CD4-positive, CD25-positive, alpha-beta regulatory T cell (primary cell): ENCODE measurements around the gene MRPL48. TPM values are rescaled to one million over a fixed set of nuclear protein-coding genes. Genes with fewer than 3 reads are reported as not detected.

ENCODE experiments used
- ATAC-seq, 2 donors: fragments of 150-1000 bp; cut with Tn5 transposase; one replicate each; pipeline ENCODE4 v1.10.0; 2021; ENCODE audit warnings: low read depth in 2 of 2, moderate number of reproducible peaks in 2 of 2, moderate library complexity in 1 of 2
- DNase-seq, 3 donors: peaks; one replicate each; pipeline versions ENCODE4 v3.0.0 to v3.0.0-alpha.2; 2012 to 2022; ENCODE audit warnings: mixed read lengths in 1 of 3
- H3K27ac ChIP-seq: one replicate; pipeline ENCODE4 v1.7.0; 2013; ENCODE audit warnings: mild to moderate bottlenecking, low read length; ENCODE audit not compliant: insufficient read depth, poor library complexity, severe bottlenecking
- H3K27me3 ChIP-seq: one replicate; pipeline ENCODE4 v1.7.0; 2013; ENCODE audit warnings: low read length; ENCODE audit not compliant: control insufficient read depth, insufficient read depth
- H3K36me3 ChIP-seq: one replicate; pipeline ENCODE4 v1.7.0; 2013; ENCODE audit warnings: mild to moderate bottlenecking, low read length, moderate library complexity; ENCODE audit not compliant: control insufficient read depth, insufficient read depth
- H3K4me1 ChIP-seq: 2 replicates; pipeline ENCODE4 v1.7.0; 2013; ENCODE audit warnings: mild to moderate bottlenecking, low read length; ENCODE audit not compliant: insufficient read depth, control insufficient read depth, poor library complexity, severe bottlenecking
- H3K4me3 ChIP-seq: one replicate; pipeline ENCODE4 v1.7.0; 2013; ENCODE audit warnings: low read depth, mild to moderate bottlenecking, low read length, moderate library complexity
- H3K9me3 ChIP-seq, 2 experiments: 1 replicate in 1 of 2; 2 replicates in 1 of 2; pipeline ENCODE4 v1.7.0; 2013; ENCODE audit warnings: low read length in 2 of 2, mild to moderate bottlenecking in 1 of 2, moderate library complexity in 1 of 2; ENCODE audit not compliant: control insufficient read depth in 2 of 2
- H3K27ac Mint-ChIP-seq, 3 donors: one replicate each; pipeline ENCODE4 v1.8.0; 2020 to 2022; ENCODE audit warnings: mild to moderate bottlenecking in 3 of 3, mixed read lengths in 3 of 3, moderate library complexity in 2 of 3
- H3K27me3 Mint-ChIP-seq: one replicate; pipeline ENCODE4 v1.8.0; 2022; ENCODE audit warnings: mild to moderate bottlenecking, mixed read lengths
- H3K36me3 Mint-ChIP-seq: one replicate; pipeline ENCODE4 v1.8.0; 2020; ENCODE audit warnings: mixed read lengths
- H3K4me1 Mint-ChIP-seq, 4 donors: one replicate each; pipeline ENCODE4 v1.8.0; 2020 to 2022; ENCODE audit warnings: mixed read lengths in 4 of 4, mild to moderate bottlenecking in 1 of 4
- H3K4me3 Mint-ChIP-seq, 4 donors: one replicate each; pipeline ENCODE4 v1.8.0; 2020 to 2022; ENCODE audit warnings: mild to moderate bottlenecking in 4 of 4, mixed read lengths in 4 of 4, moderate library complexity in 3 of 4
- H3K9me3 Mint-ChIP-seq, 7 donors: one replicate each; pipeline ENCODE4 v1.8.0; 2020 to 2022; ENCODE audit warnings: mixed read lengths in 7 of 7, mild to moderate bottlenecking in 3 of 7, moderate library complexity in 2 of 7
- polyA plus RNA-seq, 4 donors: library from polyadenylated mRNA; unstranded; fragments of 300-500 nt; fragmentation: Illumina TruSeq; gene quantifications; one replicate each; pipeline ENCODE4 v1.2.3, GENCODE V29; 2021
- total RNA-seq: library from RNA; stranded (reverse); gene quantifications from one replicate; pipeline ENCODE4 v1.2.3, GENCODE V29; 2022

Gene MRPL48
- total and polyA plus RNA-seq, 5 donors from 2014 or later, result 25.7 to 70.8 (median 65.4) TPM

GRCh38 chr11:73789279-73789670 is 1.6 kb downstream of the MRPL48 start:
- no peaks in the 10 kb centered on the region for H3K36me3 ChIP-seq
- Mint-ChIP-seq H3K9me3 (no peaks in the 10 kb centered on the region), H3K4me1 (peaks cover 9 to 40% (median 24%) of the 10 kb centered on the region in 4 donors), H3K36me3 (peaks cover 4% of the 10 kb centered on the region), H3K4me3 (peak overlapping the region; percentile 91 to 99 (median 98)), H3K27ac (peak overlapping the region in 2 of 3 donors; percentile 49 to 97), H3K27me3 (no peaks in the 10 kb centered on the region)
- no peak overlapping the region for H3K27ac ChIP-seq
- H3K4me1 ChIP-seq, result peaks cover 20% of the 10 kb centered on the region
- DNase-seq (no peak), ATAC-seq (no peak)
- H3K27me3 ChIP-seq, result no peaks in the 10 kb centered on the region
- H3K9me3 ChIP-seq, result no peaks in the 10 kb centered on the region
- peak overlapping the region; percentile 98 for H3K4me3 ChIP-seq

GRCh38 chr11:73792584-73792983 is 4.9 kb downstream of the MRPL48 start:
- Mint-ChIP-seq H3K4me1 (peaks cover 9 to 35% (median 21%) of the 10 kb centered on the region in 4 donors), H3K27ac (no peak overlapping the region), H3K9me3 (no peaks in the 10 kb centered on the region), H3K4me3 (no peak overlapping the region), H3K36me3 (peaks cover 7% of the 10 kb centered on the region), H3K27me3 (no peaks in the 10 kb centered on the region)
- H3K4me3 ChIP-seq, result no peak overlapping the region
- ATAC-seq, result no peak
- peaks cover 15% of the 10 kb centered on the region for H3K4me1 ChIP-seq
- DNase-seq, result no peak
- H3K9me3 ChIP-seq, result no peaks in the 10 kb centered on the region
- H3K27ac ChIP-seq, result no peak overlapping the region
- no peaks in the 10 kb centered on the region for H3K27me3 ChIP-seq
- peaks cover 6% of the 10 kb centered on the region for H3K36me3 ChIP-seq

GRCh38 chr11:73795925-73796632 is 8.4 kb downstream of the MRPL48 start:
- H3K27me3 Mint-ChIP-seq, result no peaks in the 10 kb centered on the region
- H3K27ac Mint-ChIP-seq, result no peak overlapping the region
- Histone ChIP-seq H3K4me3 (no peak overlapping the region), H3K4me1 (no peaks in the 10 kb centered on the region), H3K27ac (no peak overlapping the region), H3K9me3 (no peaks in the 10 kb centered on the region), H3K27me3 (no peaks in the 10 kb centered on the region), H3K36me3 (peaks cover 8% of the 10 kb centered on the region)
- ATAC-seq (no peak), DNase-seq (no peak)
- no peak overlapping the region for H3K4me3 Mint-ChIP-seq
- H3K4me1 Mint-ChIP-seq, result peaks cover 5 to 19% (median 13%) of the 10 kb centered on the region in 4 donors
- H3K36me3 Mint-ChIP-seq, result peaks cover 14% of the 10 kb centered on the region
- no peaks in the 10 kb centered on the region for H3K9me3 Mint-ChIP-seq

GRCh38 chr11:73797457-73797856 is 9.8 kb downstream of the MRPL48 start:
- peaks cover 5 to 25% (median 13%) of the 10 kb centered on the region in 4 donors for H3K4me1 Mint-ChIP-seq
- Histone ChIP-seq H3K9me3 (no peaks in the 10 kb centered on the region), H3K27ac (no peak overlapping the region), H3K36me3 (peaks cover 8% of the 10 kb centered on the region), H3K27me3 (no peaks in the 10 kb centered on the region), H3K4me1 (no peaks in the 10 kb centered on the region), H3K4me3 (no peak overlapping the region)
- no peaks in the 10 kb centered on the region for H3K9me3 Mint-ChIP-seq
- H3K4me3 Mint-ChIP-seq, result no peak overlapping the region
- DNase-seq, result no peak
- ATAC-seq, result no peak
- H3K27me3 Mint-ChIP-seq, result no peaks in the 10 kb centered on the region
- peaks cover 20% of the 10 kb centered on the region for H3K36me3 Mint-ChIP-seq
- H3K27ac Mint-ChIP-seq, result no peak overlapping the region

- Mint-ChIP-seq H3K9me3 (no peaks in the 10 kb centered on the region), H3K4me1 (peaks cover 5 to 18% (median 13%) of the 10 kb centered on the region in 4 donors), H3K36me3 (peaks cover 19% of the 10 kb centered on the region), H3K27ac (no peak overlapping the region), H3K4me3 (no peak overlapping the region), H3K27me3 (no peaks in the 10 kb centered on the region)
- Histone ChIP-seq H3K9me3 (no peaks in the 10 kb centered on the region), H3K4me1 (no peaks in the 10 kb centered on the region), H3K27me3 (no peaks in the 10 kb centered on the region), H3K36me3 (peaks cover 8% of the 10 kb centered on the region), H3K4me3 (no peak overlapping the region), H3K27ac (no peak overlapping the region)
- DNase-seq (no peak), ATAC-seq (no peak)
These were observed 12.7 kb downstream of the MRPL48 start for GRCh38 chr11:73800276-73800806.

- peaks cover 23% of the 10 kb centered on the region for H3K36me3 Mint-ChIP-seq
- H3K9me3 Mint-ChIP-seq, result no peaks in the 10 kb centered on the region
- H3K27me3 Mint-ChIP-seq, result no peaks in the 10 kb centered on the region
- Histone ChIP-seq H3K36me3 (peaks cover 9% of the 10 kb centered on the region), H3K4me3 (no peak overlapping the region), H3K4me1 (no peaks in the 10 kb centered on the region), H3K9me3 (no peaks in the 10 kb centered on the region), H3K27ac (no peak overlapping the region), H3K27me3 (no peaks in the 10 kb centered on the region)
- H3K27ac Mint-ChIP-seq, result no peak overlapping the region
- peaks cover 10 to 18% (median 15%) of the 10 kb centered on the region in 4 donors for H3K4me1 Mint-ChIP-seq
- DNase-seq (no peak), ATAC-seq (no peak)
- H3K4me3 Mint-ChIP-seq, result no peak overlapping the region
These were observed 13.5 kb downstream of the MRPL48 start for GRCh38 chr11:73801136-73801535.

GRCh38 chr11:73804712-73805111 is 17.0 kb downstream of the MRPL48 start:
- no peaks in the 10 kb centered on the region for H3K9me3 ChIP-seq
- peaks cover 4% of the 10 kb centered on the region for H3K36me3 ChIP-seq
- no peak overlapping the region for H3K4me3 Mint-ChIP-seq
- no peak for ATAC-seq
- H3K4me1 Mint-ChIP-seq, result peaks cover 11 to 13% (median 12%) of the 10 kb centered on the region in 4 donors
- H3K27me3 ChIP-seq, result no peaks in the 10 kb centered on the region
- no peaks in the 10 kb centered on the region for H3K27me3 Mint-ChIP-seq
- H3K4me1 ChIP-seq, result no peaks in the 10 kb centered on the region
- H3K27ac Mint-ChIP-seq, result no peak overlapping the region
- peaks cover 24% of the 10 kb centered on the region for H3K36me3 Mint-ChIP-seq
- no peak for DNase-seq
- H3K9me3 Mint-ChIP-seq, result no peaks in the 10 kb centered on the region
- H3K27ac ChIP-seq, result no peak overlapping the region
- no peak overlapping the region for H3K4me3 ChIP-seq

GRCh38 chr11:73808052-73808451 is 20.4 kb downstream of the MRPL48 start:
- Mint-ChIP-seq H3K27ac (no peak overlapping the region), H3K4me3 (no peak overlapping the region), H3K27me3 (no peaks in the 10 kb centered on the region), H3K36me3 (peaks cover 17% of the 10 kb centered on the region), H3K9me3 (peaks cover 0 to 2% (median 0%) of the 10 kb centered on the region in 7 donors), H3K4me1 (peaks cover 6 to 18% (median 7%) of the 10 kb centered on the region in 4 donors)
- no peaks in the 10 kb centered on the region for H3K4me1 ChIP-seq
- peaks cover 4% of the 10 kb centered on the region for H3K36me3 ChIP-seq
- no peak overlapping the region for H3K4me3 ChIP-seq
- ATAC-seq, result no peak
- no peak overlapping the region for H3K27ac ChIP-seq
- DNase-seq, result no peak
- no peaks in the 10 kb centered on the region for H3K9me3 ChIP-seq
- no peaks in the 10 kb centered on the region for H3K27me3 ChIP-seq
